ENCODE data around the gene USP6NL. TPM values are rescaled to one million over a fixed set of nuclear protein-coding genes. Genes with fewer than 3 reads are reported as not detected.

USP6NL gene
- total RNA-seq, 1 experiment from 2014 or later, result 13.0 TPM

- Histone ChIP-seq H2AFZ (ENCODE audit: low read length) (no peak overlapping the region), H3K36me3 (ENCODE audit: low read depth, low read length) (no peaks in the 10 kb centered on the region), H3K9me3 (ENCODE audit: low read length) (no peaks in the 10 kb centered on the region), H3K9me2 (replicated peaks; ENCODE audit: low read length) (no peaks in the 10 kb centered on the region), H3K9ac (ENCODE audit: low read length) (no peak overlapping the region), H3K4me1 (ENCODE audit: insufficient read depth, low read length) (no peaks in the 10 kb centered on the region), H3K27me3 (ENCODE audit: low read length) (peaks cover 17% of the 10 kb centered on the region; the same call in 1 of the 2 replicates), H3K27ac (ENCODE audit: low read length) (no peak overlapping the region), H3K4me3 (ENCODE audit: low read length) (no peak overlapping the region), H3K4me2 (ENCODE audit: low read length) (no peak overlapping the region), H4K20me1 (ENCODE audit: low read length) (no peaks in the 10 kb centered on the region), H3F3A (ENCODE audit: low read length, unreplicated experiment) (no peaks in the 10 kb centered on the region), H3K79me2 (ENCODE audit: low read length) (no peaks in the 10 kb centered on the region)
- BruUV-seq (replicated peaks), result no TSS peak
- ATAC-seq, result no peak
- intact Hi-C loops (cut with micrococcal nuclease), result no loop called here
- ChIA-PET CTCF (no interaction called here), POLR2A (ENCODE audit: unreplicated experiment) (no interaction called here)
- TF ChIP-seq EZH2 (IDR thresholded peaks at IDR 0.05; ENCODE audit: low read length, unreplicated experiment) (no peak), CTCF (conservative IDR thresholded peaks at IDR 0.05; ENCODE audit: low read depth, low read length) (no peak), EZH2phosphoT487 (IDR thresholded peaks at IDR 0.05; ENCODE audit: borderline replicate concordance, low read length) (no peak)
- DNase-seq, result no peak
Measured at GRCh38 chr10:11446864-11447263, 164.6 kb downstream of the USP6NL start.

- Histone ChIP-seq H4K20me1 (ENCODE audit: low read length) (no peaks in the 10 kb centered on the region), H3K9ac (ENCODE audit: low read length) (no peak overlapping the region), H3K79me2 (ENCODE audit: low read length) (no peaks in the 10 kb centered on the region), H3K4me1 (ENCODE audit: insufficient read depth, low read length) (no peaks in the 10 kb centered on the region), H3K4me3 (ENCODE audit: low read length) (no peak overlapping the region), H3K27me3 (ENCODE audit: low read length) (peaks cover 24% of the 10 kb centered on the region), H2AFZ (ENCODE audit: low read length) (no peak overlapping the region), H3K4me2 (ENCODE audit: low read length) (no peak overlapping the region), H3K9me3 (ENCODE audit: low read length) (no peaks in the 10 kb centered on the region), H3K9me2 (replicated peaks; ENCODE audit: low read length) (no peaks in the 10 kb centered on the region), H3K36me3 (ENCODE audit: low read depth, low read length) (no peaks in the 10 kb centered on the region), H3K27ac (ENCODE audit: low read length) (no peak overlapping the region), H3F3A (ENCODE audit: low read length, unreplicated experiment) (no peaks in the 10 kb centered on the region)
- ChIA-PET POLR2A (ENCODE audit: unreplicated experiment) (no interaction called here), CTCF (no interaction called here)
- no peak for DNase-seq
- TF ChIP-seq CTCF (conservative IDR thresholded peaks at IDR 0.05; ENCODE audit: low read depth, low read length) (no peak), EZH2phosphoT487 (IDR thresholded peaks at IDR 0.05; ENCODE audit: borderline replicate concordance, low read length) (no peak)
- intact Hi-C loops (cut with micrococcal nuclease), result no loop called here
- ATAC-seq, result no peak
- no TSS peak for BruUV-seq (replicated peaks)
Measured at GRCh38 chr10:11446133-11446532, 165.3 kb downstream of the USP6NL start.

- Histone ChIP-seq H4K20me1 (ENCODE audit: low read length) (no peaks in the 10 kb centered on the region), H3K9ac (ENCODE audit: low read length) (no peak overlapping the region), H3K4me3 (ENCODE audit: low read length) (no peak overlapping the region), H3K9me2 (replicated peaks; ENCODE audit: low read length) (no peaks in the 10 kb centered on the region), H3K4me2 (ENCODE audit: low read length) (no peak overlapping the region), H3K9me3 (ENCODE audit: low read length) (no peaks in the 10 kb centered on the region), H3K4me1 (ENCODE audit: insufficient read depth, low read length) (no peaks in the 10 kb centered on the region), H3F3A (ENCODE audit: low read length, unreplicated experiment) (no peaks in the 10 kb centered on the region), H3K36me3 (ENCODE audit: low read depth, low read length) (no peaks in the 10 kb centered on the region), H3K27me3 (ENCODE audit: low read length) (peaks cover 35% of the 10 kb centered on the region), H3K79me2 (ENCODE audit: low read length) (no peaks in the 10 kb centered on the region), H3K27ac (ENCODE audit: low read length) (no peak overlapping the region), H2AFZ (ENCODE audit: low read length) (no peak overlapping the region)
- no peak for ATAC-seq
- DNase-seq, result no peak
- CTCF ChIA-PET, result no interaction called here
- no TSS peak for BruUV-seq (replicated peaks)
- intact Hi-C loops (cut with micrococcal nuclease), result no loop called here
- TF ChIP-seq EZH2 (IDR thresholded peaks at IDR 0.05; ENCODE audit: low read length, unreplicated experiment), result no peak
- no peak for TF ChIP-seq CTCF (conservative IDR thresholded peaks at IDR 0.05; ENCODE audit: low read depth, low read length)
- no peak for TF ChIP-seq EZH2phosphoT487 (IDR thresholded peaks at IDR 0.05; ENCODE audit: borderline replicate concordance, low read length)
- POLR2A ChIA-PET (ENCODE audit: unreplicated experiment), result no interaction called here
Measured at GRCh38 chr10:11444531-11445228, 166.8 kb downstream of the USP6NL start.

All from PC-3 (cell line).